ENCODE data around the gene SULT1C2. TPM values are rescaled to one million over a fixed set of nuclear protein-coding genes. Genes with fewer than 3 reads are reported as not detected.
"Not testable (repeated sequence)": the region's sequence is repeated elsewhere in the genome, so short reads cannot be mapped to it uniquely, and the experiment has no call there.

The SULT1C2 gene
- total RNA-seq, 1 donor from 2014 or later: not detected

DNA sequence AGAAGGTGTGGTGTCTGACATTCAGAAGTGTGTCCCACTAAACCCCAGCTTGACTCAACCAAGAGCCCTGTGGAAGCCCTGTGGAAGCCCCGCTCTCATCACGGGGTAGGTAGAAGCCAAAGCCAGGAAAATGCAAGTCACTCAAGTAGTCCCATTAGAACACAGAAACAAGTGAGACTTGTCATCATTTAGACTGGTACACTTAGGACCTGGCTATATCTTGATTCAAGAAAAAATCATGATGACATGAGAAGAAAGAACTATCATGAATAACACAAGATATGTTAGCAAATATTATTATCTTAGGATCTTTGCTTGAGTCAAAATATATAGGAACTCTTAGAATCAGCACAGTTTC lies 60.9 kb downstream of the SULT1C2 start:
- DNase-seq (ENCODE audit: low read depth in 2 of 2): no peak

DNA sequence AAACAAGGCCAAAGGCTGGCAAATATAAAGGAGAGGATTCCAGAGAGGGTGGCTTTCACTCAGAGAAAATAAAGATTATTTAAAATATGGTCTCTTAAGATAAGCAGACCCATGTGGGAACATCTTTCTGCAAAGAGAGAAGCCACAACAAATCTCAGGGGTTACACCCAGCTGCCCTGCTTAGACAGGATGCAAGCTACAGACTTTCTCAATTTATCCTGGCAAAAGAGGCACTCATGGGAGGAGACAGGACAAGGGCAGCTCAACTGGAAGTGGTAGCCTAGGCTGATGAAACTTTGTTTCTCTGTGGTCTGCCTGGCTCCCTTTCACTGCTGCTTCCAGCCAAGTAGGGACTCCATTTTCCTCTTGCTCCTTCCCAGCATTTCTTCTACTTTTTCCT lies 63.2 kb downstream of the SULT1C2 start:
- no peak for DNase-seq (ENCODE audit: low read depth in 2 of 2)

DNA sequence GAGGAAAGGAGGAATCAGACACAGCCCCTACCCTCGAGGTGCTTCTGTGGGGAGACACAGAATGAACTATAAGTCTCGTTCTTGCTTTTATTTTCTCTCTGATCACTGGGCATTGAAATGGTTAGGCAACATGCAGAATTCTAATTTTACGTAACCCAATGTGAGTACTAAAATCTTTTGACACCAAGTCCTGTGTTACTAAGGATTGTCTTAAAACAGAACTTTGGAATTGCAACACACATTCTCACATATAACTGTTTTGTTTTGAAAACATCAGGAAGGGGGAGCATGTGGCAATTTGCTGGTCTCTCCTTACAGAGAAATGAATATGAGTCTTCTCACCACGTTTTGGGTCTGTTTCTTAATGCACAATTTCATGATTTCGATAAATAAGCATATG lies 65.4 kb downstream of the SULT1C2 start:
- DNase-seq (ENCODE audit: low read depth in 2 of 2): no peak

DNA sequence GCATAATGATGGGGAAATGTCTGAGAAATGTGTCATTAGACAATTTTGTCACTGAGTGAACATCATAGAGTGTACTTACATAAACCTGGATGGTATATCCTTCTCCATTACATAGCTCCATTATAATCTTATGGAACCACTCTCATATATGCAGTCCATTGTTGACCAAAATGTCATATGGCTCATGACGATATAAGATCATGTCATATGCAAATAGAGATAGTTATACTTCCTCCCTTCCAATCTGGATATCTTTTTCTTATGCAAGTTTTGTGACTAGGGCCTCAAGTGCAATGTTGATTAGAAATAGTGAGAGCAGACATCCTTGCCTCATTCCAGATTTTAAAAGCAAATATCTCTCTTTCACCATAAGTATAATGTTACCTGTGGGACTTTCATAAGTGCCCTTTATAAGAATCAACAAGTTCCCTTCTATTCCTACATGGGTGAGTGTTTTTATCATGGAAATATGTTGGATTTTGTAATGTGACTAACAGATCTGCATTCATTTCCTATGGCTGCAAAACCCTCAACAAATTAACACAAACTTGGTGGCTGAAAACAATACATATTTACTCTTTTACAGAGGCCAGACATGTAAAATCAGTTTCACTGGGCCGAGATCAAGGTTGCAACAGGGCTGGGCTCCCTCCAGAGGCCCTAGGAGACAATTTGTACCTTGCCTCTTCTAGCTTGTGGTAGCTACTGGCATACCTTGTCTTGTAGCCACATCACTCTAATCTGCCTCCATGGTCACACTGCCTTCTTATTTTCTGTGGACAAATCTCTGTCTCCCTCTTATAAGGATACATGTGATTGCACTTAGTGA lies 67.4 kb downstream of the SULT1C2 start:
- DNase-seq (ENCODE audit: low read depth in 2 of 2): no peak

DNA sequence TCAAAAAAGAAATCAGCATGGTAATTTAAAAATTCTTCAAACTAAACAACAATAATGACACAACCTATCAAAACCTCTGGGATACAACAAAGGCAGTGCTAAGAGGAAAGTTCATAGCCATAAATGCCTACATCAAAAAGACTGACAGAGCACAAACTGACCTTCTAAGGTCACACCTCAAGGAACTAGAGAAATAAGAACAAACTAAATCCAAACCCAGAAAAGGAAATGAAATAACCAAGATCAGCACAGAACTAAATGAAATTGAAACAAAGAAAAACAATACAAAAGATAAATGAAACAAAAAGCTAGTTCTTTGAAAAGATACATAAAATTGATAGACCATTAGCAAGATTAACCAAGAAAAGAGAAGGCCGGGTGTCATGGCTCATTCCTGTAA lies 70.6 kb downstream of the SULT1C2 start:
- DNase-seq (ENCODE audit: low read depth in 2 of 2): not testable (repeated sequence)

Other genes with a start within 250 kb of the SULT1C2 start
- not detected in 2 replicates for gene SULT1C3, start 48.9 kb upstream of the SULT1C2 start, total RNA-seq
- gene SULT1C4, start 89.1 kb downstream of the SULT1C2 start, total RNA-seq: 108 and 114 TPM in 2 replicates
- gene GCC2, start 160.3 kb downstream of the SULT1C2 start, total RNA-seq: 11.8 and 11.9 TPM in 2 replicates
- 217 and 543 TPM in 2 replicates for gene LIMS1, start 245.6 kb downstream of the SULT1C2 start, total RNA-seq